Neural cell (in vitro differentiated cells): Measurements from ENCODE around the gene DROSHA.

Experiments
- POLR2AphosphoS5 ChIP-seq: IDR thresholded peaks from 2 replicates; pipeline ENCODE4 v1.6.1; 2012
- TF ChIP-seq, protein P1 (sequence below): IDR thresholded peaks from 2 replicates; pipeline ENCODE4 v1.6.1; 2012; ENCODE audit warnings: borderline replicate concordance
- TF ChIP-seq, protein P2 (sequence below): fragments of 450-650 bp; IDR thresholded peaks from 2 replicates; pipeline ENCODE4 v1.5.1; 2014; ENCODE audit warnings: antibody characterized with exemption, mild to moderate bottlenecking, moderate library complexity; ENCODE audit not compliant: poor library complexity, severe bottlenecking

DNA sequence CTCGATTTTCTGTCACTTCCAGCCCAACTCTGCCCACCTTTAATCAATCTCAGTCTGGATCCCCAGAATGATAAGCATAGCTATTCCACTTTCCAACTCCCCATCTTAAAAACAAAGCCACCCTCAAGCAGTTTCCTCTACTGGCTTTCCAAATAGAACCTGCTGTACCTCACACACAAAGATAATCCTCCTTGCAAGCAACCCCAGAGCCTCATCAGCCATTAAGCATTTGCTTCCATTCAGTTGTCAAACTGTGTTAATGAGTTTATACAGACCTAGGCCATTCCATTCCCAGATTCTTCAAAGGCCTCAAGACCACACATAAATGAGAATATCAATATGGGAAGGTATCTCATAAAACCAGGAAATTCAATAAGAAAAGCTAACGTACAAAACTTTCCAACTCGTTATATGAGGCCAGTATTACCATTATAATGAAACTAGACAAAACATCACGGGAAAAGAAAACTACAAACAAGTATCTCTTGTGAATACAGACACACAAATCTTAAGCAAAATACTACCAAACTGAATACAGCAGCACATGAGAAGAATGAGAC lies 86.8 kb downstream of the DROSHA start:
- TF ChIP-seq, protein P1, sequence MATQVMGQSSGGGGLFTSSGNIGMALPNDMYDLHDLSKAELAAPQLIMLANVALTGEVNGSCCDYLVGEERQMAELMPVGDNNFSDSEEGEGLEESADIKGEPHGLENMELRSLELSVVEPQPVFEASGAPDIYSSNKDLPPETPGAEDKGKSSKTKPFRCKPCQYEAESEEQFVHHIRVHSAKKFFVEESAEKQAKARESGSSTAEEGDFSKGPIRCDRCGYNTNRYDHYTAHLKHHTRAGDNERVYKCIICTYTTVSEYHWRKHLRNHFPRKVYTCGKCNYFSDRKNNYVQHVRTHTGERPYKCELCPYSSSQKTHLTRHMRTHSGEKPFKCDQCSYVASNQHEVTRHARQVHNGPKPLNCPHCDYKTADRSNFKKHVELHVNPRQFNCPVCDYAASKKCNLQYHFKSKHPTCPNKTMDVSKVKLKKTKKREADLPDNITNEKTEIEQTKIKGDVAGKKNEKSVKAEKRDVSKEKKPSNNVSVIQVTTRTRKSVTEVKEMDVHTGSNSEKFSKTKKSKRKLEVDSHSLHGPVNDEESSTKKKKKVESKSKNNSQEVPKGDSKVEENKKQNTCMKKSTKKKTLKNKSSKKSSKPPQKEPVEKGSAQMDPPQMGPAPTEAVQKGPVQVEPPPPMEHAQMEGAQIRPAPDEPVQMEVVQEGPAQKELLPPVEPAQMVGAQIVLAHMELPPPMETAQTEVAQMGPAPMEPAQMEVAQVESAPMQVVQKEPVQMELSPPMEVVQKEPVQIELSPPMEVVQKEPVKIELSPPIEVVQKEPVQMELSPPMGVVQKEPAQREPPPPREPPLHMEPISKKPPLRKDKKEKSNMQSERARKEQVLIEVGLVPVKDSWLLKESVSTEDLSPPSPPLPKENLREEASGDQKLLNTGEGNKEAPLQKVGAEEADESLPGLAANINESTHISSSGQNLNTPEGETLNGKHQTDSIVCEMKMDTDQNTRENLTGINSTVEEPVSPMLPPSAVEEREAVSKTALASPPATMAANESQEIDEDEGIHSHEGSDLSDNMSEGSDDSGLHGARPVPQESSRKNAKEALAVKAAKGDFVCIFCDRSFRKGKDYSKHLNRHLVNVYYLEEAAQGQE, result no peak
- TF ChIP-seq, protein P2, sequence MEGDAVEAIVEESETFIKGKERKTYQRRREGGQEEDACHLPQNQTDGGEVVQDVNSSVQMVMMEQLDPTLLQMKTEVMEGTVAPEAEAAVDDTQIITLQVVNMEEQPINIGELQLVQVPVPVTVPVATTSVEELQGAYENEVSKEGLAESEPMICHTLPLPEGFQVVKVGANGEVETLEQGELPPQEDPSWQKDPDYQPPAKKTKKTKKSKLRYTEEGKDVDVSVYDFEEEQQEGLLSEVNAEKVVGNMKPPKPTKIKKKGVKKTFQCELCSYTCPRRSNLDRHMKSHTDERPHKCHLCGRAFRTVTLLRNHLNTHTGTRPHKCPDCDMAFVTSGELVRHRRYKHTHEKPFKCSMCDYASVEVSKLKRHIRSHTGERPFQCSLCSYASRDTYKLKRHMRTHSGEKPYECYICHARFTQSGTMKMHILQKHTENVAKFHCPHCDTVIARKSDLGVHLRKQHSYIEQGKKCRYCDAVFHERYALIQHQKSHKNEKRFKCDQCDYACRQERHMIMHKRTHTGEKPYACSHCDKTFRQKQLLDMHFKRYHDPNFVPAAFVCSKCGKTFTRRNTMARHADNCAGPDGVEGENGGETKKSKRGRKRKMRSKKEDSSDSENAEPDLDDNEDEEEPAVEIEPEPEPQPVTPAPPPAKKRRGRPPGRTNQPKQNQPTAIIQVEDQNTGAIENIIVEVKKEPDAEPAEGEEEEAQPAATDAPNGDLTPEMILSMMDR, result no peak
- no peak for TF ChIP-seq POLR2AphosphoS5
